ENCODE measurements around the gene TNFRSF4. TPM values are rescaled to one million over a fixed set of nuclear protein-coding genes. Genes with fewer than 3 reads are reported as not detected.

Gene TNFRSF4
- total and polyA plus RNA-seq, 9 of the 15 experiments (the other 6 are each of a cell fraction or from before 2014, with no cell fraction given), result 0.07 to 0.44 (median 0.19) TPM; not detected in 5

- intact Hi-C loops (cut with micrococcal nuclease), result no loop called here
- POLR2A ChIA-PET, result no interaction called here
- H3K27me3 ChIP-seq (ENCODE audit: control insufficient read depth in 2 of 2, insufficient read depth in 2 of 2, low read length in 2 of 2), result no peaks in the 10 kb centered on the region
- H3K27ac ChIP-seq (ENCODE audit: extremely low read depth, low read depth, low read length), result no peak overlapping the region
- no TSS peak for BruUV-seq (replicated peaks)
- no peaks in the 10 kb centered on the region for H4K20me1 ChIP-seq (replicated peaks; ENCODE audit: control insufficient read depth, insufficient read depth, low read length)
- CTCF ChIA-PET (ENCODE audit: low intra/inter-chr PET ratio), result interaction anchor here (0.5 kb wide), 1 partner anchor 16 kb away, joined by 3 read pairs; no protein-coding TSS in a partner anchor
- H3K4me2 ChIP-seq (ENCODE audit: insufficient read depth, low read length), result no peak overlapping the region
- no peak for TF ChIP-seq CREB3L1 (IDR thresholded peaks at IDR 0.05; ENCODE audit: borderline replicate concordance, low read depth)
- 0 out of 4 replicates have a peak, but pooled peaks of 1 of the 2 experiments have one; percentile 5 for TF ChIP-seq ZNF639 (CRISPR knock-in tag; conservative IDR thresholded peaks at IDR 0.05 in 1 of 2, IDR thresholded peaks at IDR 0.05 in 1 of 2)
- 0 out of 6 replicates have a peak, but pooled peaks of 1 of the 3 experiments have one; percentile 4 for TF ChIP-seq CTCF (IDR thresholded peaks at IDR 0.05 in 2 of 3, conservative IDR thresholded peaks at IDR 0.05 in 1 of 3; ENCODE audit: insufficient read depth in 2 of 3, low read depth in 1 of 3, low read length in 3 of 3)
- TF ChIP-seq ZBTB33 (CRISPR knock-in tag; IDR thresholded peaks at IDR 0.05), result peak; percentile 74; the same call in 1 of the 2 replicates
- no peak for TF ChIP-seq NFYB (IDR thresholded peaks at IDR 0.05; ENCODE audit: extremely low read depth, insufficient read length)
- TF ChIP-seq ZBTB7A (IDR thresholded peaks at IDR 0.05; ENCODE audit: borderline replicate concordance, control insufficient read depth, low read depth, low read length), result peak; percentile 58; the same call in 1 of the 2 replicates
- H3K79me2 ChIP-seq (ENCODE audit: control insufficient read depth, insufficient read depth, low read length), result no peaks in the 10 kb centered on the region
- in situ Hi-C loops (cut with MboI), result no loop called here
- FAIRE-seq (no peak), ATAC-seq (no peak), DNase-seq (ENCODE audit: extremely low read depth in 1 of 4, low spot score in 3 of 4) (peak in 1 of 4 experiments; percentile 55)
- no peaks in the 10 kb centered on the region for H3K36me3 ChIP-seq (ENCODE audit: control insufficient read depth, insufficient read depth, low read length)
- H2AFZ ChIP-seq (ENCODE audit: low read depth, low read length), result no peak overlapping the region
- H3K9me3 ChIP-seq (replicated peaks; ENCODE audit: control insufficient read depth, insufficient read depth, low read depth, low read length), result no peaks in the 10 kb centered on the region
- H3K9ac ChIP-seq (ENCODE audit: insufficient read depth in 1 of 2, low read depth in 2 of 2, low read length in 2 of 2), result no peak overlapping the region
- 80% methylated on average over 20 of the region's 23 CpGs for WGBS (ENCODE audit: insufficient coverage, low coverage, missing lambda C conversion rate)
- no peak overlapping the region for H3K4me3 ChIP-seq
- no peaks in the 10 kb centered on the region for H3K9me1 ChIP-seq (ENCODE audit: control insufficient read depth, insufficient read depth, low read length)
- H3K4me1 ChIP-seq (replicated peaks in 1 of 2; ENCODE audit: control insufficient read depth in 2 of 2, insufficient read depth in 2 of 2, low read length in 2 of 2), result peaks cover 0 to 70% of the 10 kb centered on the region in 2 experiments; a peak in 3 of 5 replicates
These were observed 31.3 kb upstream of the TNFRSF4 start for GRCh38 chr1:1245178-1245816.

Measured in K562 (cell line).